Body of pancreas (tissue), 4 donors: Measurements from ENCODE around the gene ADGRA1. TPM values are rescaled to one million over a fixed set of nuclear protein-coding genes. Genes with fewer than 3 reads are reported as not detected.

Source experiments
- ATAC-seq: fragments of 150-250 bp; one replicate; pipeline ENCODE4 v1.9.1; 2016
- DNase-seq, 4 donors: peaks; one replicate each; pipeline ENCODE4 v3.0.0-alpha.2; 2019
- H3K27ac ChIP-seq, 4 donors: fragments of 200-600 bp; sonication (generic); 1 replicate in 3 of 4; 2 replicates in 1 of 4; pipeline versions ENCODE4 v1.5.1 to v1.6.1; 2016 to 2019; ENCODE audit warnings: mild to moderate bottlenecking in 1 of 4, mixed read lengths in 1 of 4, moderate library complexity in 1 of 4
- H3K27me3 ChIP-seq, 2 donors: fragments of 200-600 bp; sonication (generic); one replicate each; pipeline ENCODE4 v1.6.0; 2016; ENCODE audit warnings: mild to moderate bottlenecking in 1 of 2
- H3K36me3 ChIP-seq, 2 donors: fragments of 200-600 bp; sonication (generic); replicated peaks in 1 of 2; 2 replicates each; pipeline ENCODE4 v1.5.1; 2016; ENCODE audit warnings: low read depth in 2 of 2; ENCODE audit not compliant: insufficient read depth in 1 of 2
- H3K4me1 ChIP-seq: fragments of 200-600 bp; sonication (generic); one replicate; pipeline ENCODE4 v1.6.0; 2016
- H3K4me3 ChIP-seq, 2 donors: fragments of 200-600 bp; sonication (generic); 1 replicate in 1 of 2; 2 replicates in 1 of 2; pipeline ENCODE4 v1.5.1; 2016 to 2019
- H3K9me3 ChIP-seq, 3 donors: fragments of 200-600 bp; sonication (generic); 1 replicate in 2 of 3; 2 replicates in 1 of 3; pipeline ENCODE4 v1.5.1; 2016
- POLR2A ChIP-seq, 3 donors: fragments of 450-650 bp; IDR thresholded peaks; one replicate each; pipeline ENCODE4 v1.6.1; 2016; ENCODE audit warnings: antibody characterized with exemption in 3 of 3, mild to moderate bottlenecking in 2 of 3
- WGBS, 2 donors: methylation state at CpG; one replicate each; pipeline ENCODE4 v1.1.5; 2017; 5-methylcytosine and 5-hydroxymethylcytosine counted together
- intact Hi-C: fragments of 100-400 bp; cut with DNase I; formaldehyde crosslinking; loops from one replicate; pipeline ENCODE4 v1.15.1; 2023
- total RNA-seq, 2 donors: library from RNA; depleted of rRNA; stranded (reverse); fragments of >200 nt; gene quantifications; one replicate each; pipeline ENCODE4 v1.1.0, GENCODE V29; 2016
- TF ChIP-seq, protein P1 (sequence below), 7 experiments: fragments of 450-650 bp in 4 of 7; fragments of 200-600 bp in 3 of 7; sonication (generic) in 3 of 7; IDR thresholded peaks; one replicate each; pipeline ENCODE4 v1.5.1; 2016 to 2019; ENCODE audit warnings: antibody characterized with exemption in 7 of 7

ADGRA1 gene
- total RNA-seq, 2 donors from 2014 or later = under 0.01 TPM; not detected in 1

DNA sequence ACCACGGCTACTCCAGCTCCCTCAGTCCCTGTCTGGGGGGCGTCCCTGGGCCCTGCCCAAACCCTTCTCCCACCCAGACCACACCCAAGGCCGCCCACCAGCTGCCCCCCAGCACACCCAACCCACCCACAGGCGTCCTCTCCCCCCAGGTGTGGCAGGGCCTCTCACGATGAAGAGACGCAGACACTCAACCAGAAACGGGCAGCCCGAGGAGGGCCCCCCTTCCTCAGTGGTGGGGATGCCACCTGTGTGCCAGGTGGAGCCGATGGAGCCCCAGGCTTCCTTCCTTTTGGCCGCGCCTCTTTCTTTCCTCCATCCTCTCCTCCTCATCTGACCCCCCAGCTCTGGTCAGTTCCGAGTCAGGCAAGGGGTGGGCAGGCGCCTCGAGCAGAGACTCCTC lies 28.7 kb downstream of the ADGRA1 start:
- intact Hi-C loops = no loop called here
- no peaks in the 10 kb centered on the region for H3K4me1 ChIP-seq
- H3K9me3 ChIP-seq = no peaks in the 10 kb centered on the region
- TF ChIP-seq POLR2A (IDR thresholded peaks at IDR 0.05) = no peak
- TF ChIP-seq, protein P1, sequence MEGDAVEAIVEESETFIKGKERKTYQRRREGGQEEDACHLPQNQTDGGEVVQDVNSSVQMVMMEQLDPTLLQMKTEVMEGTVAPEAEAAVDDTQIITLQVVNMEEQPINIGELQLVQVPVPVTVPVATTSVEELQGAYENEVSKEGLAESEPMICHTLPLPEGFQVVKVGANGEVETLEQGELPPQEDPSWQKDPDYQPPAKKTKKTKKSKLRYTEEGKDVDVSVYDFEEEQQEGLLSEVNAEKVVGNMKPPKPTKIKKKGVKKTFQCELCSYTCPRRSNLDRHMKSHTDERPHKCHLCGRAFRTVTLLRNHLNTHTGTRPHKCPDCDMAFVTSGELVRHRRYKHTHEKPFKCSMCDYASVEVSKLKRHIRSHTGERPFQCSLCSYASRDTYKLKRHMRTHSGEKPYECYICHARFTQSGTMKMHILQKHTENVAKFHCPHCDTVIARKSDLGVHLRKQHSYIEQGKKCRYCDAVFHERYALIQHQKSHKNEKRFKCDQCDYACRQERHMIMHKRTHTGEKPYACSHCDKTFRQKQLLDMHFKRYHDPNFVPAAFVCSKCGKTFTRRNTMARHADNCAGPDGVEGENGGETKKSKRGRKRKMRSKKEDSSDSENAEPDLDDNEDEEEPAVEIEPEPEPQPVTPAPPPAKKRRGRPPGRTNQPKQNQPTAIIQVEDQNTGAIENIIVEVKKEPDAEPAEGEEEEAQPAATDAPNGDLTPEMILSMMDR (IDR thresholded peaks at IDR 0.05) = no peak
- no peak for ATAC-seq
- H3K4me3 ChIP-seq = no peak overlapping the region
- no peaks in the 10 kb centered on the region for H3K27me3 ChIP-seq
- no peak overlapping the region for H3K27ac ChIP-seq
- WGBS, 2 donors = 50 to 52% methylated on average over 13 to 14 of the region's 14 CpGs
- no peaks in the 10 kb centered on the region for H3K36me3 ChIP-seq
- no peak for DNase-seq

DNA sequence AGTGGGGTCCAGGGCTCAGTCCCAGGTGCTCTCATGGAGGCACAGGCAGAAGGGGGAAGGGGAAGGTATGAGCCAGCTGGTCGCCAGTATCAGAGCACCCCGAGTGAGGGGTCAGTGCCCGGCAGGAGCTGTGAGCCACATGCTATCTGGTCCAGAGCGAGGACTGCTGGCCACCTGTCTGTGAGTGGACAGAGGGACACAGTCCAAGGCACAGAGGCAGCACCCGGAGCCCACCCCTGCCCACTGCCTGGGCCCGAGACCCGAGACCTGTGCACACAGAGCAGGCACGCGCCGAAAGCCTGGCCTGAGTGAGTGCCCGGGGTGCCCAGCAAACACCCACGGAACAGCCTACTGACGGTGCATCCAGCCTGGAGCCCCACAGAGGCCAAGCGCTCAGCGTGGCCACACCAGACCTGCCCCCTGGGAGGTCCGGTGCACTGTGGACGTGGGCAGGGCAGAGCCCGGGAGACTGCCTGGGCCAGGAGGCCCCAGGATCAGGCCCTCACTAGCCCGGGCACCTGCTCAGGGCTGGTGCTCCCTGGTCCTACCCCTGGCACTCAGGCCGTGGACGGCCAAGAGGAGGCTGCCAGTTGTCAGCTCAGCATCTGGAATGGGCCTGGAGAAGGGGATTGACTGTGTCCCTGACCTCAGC lies 29.4 kb downstream of the ADGRA1 start:
- WGBS, 2 donors = 83 to 85% methylated on average over 4 to 20 of the region's 21 CpGs
- Histone ChIP-seq H3K4me3 (no peak overlapping the region), H3K9me3 (no peaks in the 10 kb centered on the region), H3K36me3 (no peaks in the 10 kb centered on the region), H3K27me3 (no peaks in the 10 kb centered on the region), H3K4me1 (no peaks in the 10 kb centered on the region), H3K27ac (no peak overlapping the region)
- no peak for TF ChIP-seq POLR2A (IDR thresholded peaks at IDR 0.05)
- TF ChIP-seq, protein P1 (IDR thresholded peaks at IDR 0.05) = no peak
- intact Hi-C loops = no loop called here
- no peak for ATAC-seq
- no peak for DNase-seq

DNA sequence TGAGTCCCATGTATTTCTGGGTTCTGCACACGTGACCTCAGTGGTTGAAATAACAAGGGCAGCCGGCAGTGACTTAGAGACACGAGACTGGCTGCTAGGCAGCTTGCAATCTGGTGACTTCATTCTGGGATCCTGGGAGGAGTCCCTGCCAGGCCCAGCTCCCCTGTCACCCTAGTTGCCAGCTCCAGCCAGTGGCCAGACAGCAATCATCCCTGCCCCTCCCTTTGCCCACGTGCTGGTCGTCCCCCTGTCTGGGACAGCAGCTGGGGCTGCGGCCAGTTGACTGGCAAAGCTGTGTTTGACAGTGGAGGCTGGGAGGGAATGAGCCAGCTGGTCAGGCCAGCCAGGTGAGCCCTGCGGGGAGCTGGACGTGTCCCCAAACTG lies 30.0 kb downstream of the ADGRA1 start:
- WGBS, 2 donors = 40 to 56% methylated on average over 1 to 7 of the region's 8 CpGs
- Histone ChIP-seq H3K27ac (no peak overlapping the region), H3K9me3 (no peaks in the 10 kb centered on the region), H3K27me3 (no peaks in the 10 kb centered on the region), H3K36me3 (no peaks in the 10 kb centered on the region), H3K4me1 (no peaks in the 10 kb centered on the region), H3K4me3 (no peak overlapping the region)
- DNase-seq (no peak), ATAC-seq (no peak)
- no peak for TF ChIP-seq POLR2A (IDR thresholded peaks at IDR 0.05)
- TF ChIP-seq, protein P1 (IDR thresholded peaks at IDR 0.05) = no peak
- intact Hi-C loops = no loop called here

DNA sequence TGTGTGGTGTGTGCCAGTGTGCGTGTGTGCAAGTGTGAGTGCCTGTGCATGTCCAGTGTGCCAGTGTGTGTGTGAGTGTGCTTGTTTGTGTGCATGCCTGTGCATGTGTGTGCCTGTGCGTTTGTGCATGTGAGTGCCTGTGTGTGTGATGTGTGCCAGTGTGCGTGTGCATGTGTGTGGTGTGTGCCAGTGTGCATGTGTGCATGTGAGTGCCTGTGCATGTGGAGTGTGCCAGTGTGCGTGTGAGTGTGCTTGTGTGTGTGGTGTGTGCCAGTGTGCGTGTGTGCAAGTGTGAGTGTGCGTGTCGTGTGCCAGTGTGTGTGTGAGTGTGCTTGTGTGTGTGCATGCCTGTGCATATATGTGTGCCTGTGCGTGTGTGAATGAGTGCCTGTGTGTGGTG lies 33.8 kb downstream of the ADGRA1 start:
- no peak for TF ChIP-seq POLR2A (IDR thresholded peaks at IDR 0.05)
- TF ChIP-seq, protein P1 (IDR thresholded peaks at IDR 0.05) = no peak
- Histone ChIP-seq H3K4me3 (no peak overlapping the region), H3K27me3 (no peaks in the 10 kb centered on the region), H3K36me3 (no peaks in the 10 kb centered on the region), H3K4me1 (no peaks in the 10 kb centered on the region), H3K27ac (no peak overlapping the region), H3K9me3 (no peaks in the 10 kb centered on the region)
- ATAC-seq (no peak), DNase-seq (no peak)
- WGBS, 2 donors = 72 to 78% methylated on average over 8 of the region's 8 CpGs
- intact Hi-C loops = no loop called here
